ENCODE data around the gene FBXO42.

- TF ChIP-seq EZH2 (IDR thresholded peaks at IDR 0.05; ENCODE audit: low read depth, low read length, severe bottlenecking) (no peak), TAF1 (IDR thresholded peaks at IDR 0.05; ENCODE audit: low read depth, low read length) (no peak)
Measured at GRCh38 chr1:16369821-16370220, 17.5 kb upstream of the FBXO42 start.
